ENCODE data around the gene BOD1. TPM values are rescaled to one million over a fixed set of nuclear protein-coding genes. Genes with fewer than 3 reads are reported as not detected.

The BOD1 gene
- total RNA-seq, 2 experiments from 2014 or later: 14.3 to 15.9 TPM

DNA sequence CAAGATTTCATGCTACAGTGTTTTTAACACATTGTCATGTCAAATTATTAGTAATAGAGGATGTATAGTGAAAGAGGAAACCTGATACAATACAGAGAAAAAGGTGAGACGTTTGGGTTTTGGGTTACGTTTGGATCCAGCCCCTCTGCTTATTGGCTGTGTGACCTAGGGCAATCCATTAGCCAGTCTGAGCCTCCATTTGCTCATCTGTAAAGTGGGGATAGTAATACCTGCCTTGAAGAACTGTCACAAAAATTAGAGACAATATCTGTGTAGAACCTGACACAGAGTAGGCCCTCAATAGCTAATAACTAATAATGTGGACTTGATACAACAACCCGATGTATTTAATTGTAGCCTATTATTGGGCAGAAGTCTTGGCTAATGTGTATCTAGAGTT lies 4.3 kb upstream of the BOD1 start:
- no peak overlapping the region for H3K4me3 Mint-ChIP-seq
- ChIA-PET CTCF (interaction anchor here (2.0 kb wide), 1 partner anchor 305 kb away, joined by 6 read pairs; no protein-coding TSS in a partner anchor), POLR2A (interaction anchor here (0.6 kb wide), 1 partner anchor 354 kb away, joined by 3 read pairs; no protein-coding TSS in a partner anchor)
- H3K27ac Mint-ChIP-seq: no peak overlapping the region
- no peak for DNase-seq
- no peaks in the 10 kb centered on the region for H3K9me3 Mint-ChIP-seq
- peaks cover 16% of the 10 kb centered on the region for H3K4me1 Mint-ChIP-seq
- no peaks in the 10 kb centered on the region for H3K36me3 Mint-ChIP-seq (ENCODE audit: low read depth)
- H3K27me3 Mint-ChIP-seq: no peaks in the 10 kb centered on the region

DNA sequence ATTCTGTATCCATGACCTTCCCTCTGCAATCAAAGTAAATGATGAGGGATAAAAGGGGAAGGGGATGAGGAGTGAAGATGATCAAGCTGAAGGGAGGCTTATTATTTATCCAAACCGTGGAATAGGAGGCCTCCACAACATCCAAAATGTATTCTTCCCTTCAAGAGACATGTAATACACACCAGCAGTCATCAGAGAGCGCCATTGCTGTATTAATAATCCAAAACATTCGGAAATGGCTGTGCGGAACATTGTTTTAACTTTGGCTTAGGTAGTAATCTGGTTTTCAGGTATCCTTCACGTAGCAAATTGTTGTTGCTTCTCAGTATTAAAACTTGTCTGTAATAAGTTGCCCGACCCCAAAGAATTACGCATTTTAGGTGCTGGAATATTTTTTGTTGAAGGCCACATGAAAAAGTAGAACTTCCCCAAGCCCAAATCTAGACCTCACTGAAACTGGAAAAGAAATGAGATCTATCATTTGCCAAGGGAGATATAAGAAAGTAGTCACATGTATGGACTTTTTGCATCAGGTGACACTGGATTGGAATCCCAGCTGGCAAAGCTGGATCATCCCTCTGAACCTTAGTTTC lies 2.6 kb upstream of the BOD1 start:
- no peaks in the 10 kb centered on the region for H3K36me3 Mint-ChIP-seq (ENCODE audit: low read depth)
- CTCF ChIA-PET: interaction anchor here (0.9 to 4.3 kb wide), 5 partner anchors 296 to 693 kb away, joined by 3 to 17 read pairs (median 6); no protein-coding TSS in a partner anchor
- POLR2A ChIA-PET: no interaction called here
- DNase-seq: peak; percentile 35
- no peaks in the 10 kb centered on the region for H3K27me3 Mint-ChIP-seq
- no peaks in the 10 kb centered on the region for H3K9me3 Mint-ChIP-seq
- H3K27ac Mint-ChIP-seq: no peak overlapping the region
- H3K4me1 Mint-ChIP-seq: peaks cover 33% of the 10 kb centered on the region
- no peak overlapping the region for H3K4me3 Mint-ChIP-seq

DNA sequence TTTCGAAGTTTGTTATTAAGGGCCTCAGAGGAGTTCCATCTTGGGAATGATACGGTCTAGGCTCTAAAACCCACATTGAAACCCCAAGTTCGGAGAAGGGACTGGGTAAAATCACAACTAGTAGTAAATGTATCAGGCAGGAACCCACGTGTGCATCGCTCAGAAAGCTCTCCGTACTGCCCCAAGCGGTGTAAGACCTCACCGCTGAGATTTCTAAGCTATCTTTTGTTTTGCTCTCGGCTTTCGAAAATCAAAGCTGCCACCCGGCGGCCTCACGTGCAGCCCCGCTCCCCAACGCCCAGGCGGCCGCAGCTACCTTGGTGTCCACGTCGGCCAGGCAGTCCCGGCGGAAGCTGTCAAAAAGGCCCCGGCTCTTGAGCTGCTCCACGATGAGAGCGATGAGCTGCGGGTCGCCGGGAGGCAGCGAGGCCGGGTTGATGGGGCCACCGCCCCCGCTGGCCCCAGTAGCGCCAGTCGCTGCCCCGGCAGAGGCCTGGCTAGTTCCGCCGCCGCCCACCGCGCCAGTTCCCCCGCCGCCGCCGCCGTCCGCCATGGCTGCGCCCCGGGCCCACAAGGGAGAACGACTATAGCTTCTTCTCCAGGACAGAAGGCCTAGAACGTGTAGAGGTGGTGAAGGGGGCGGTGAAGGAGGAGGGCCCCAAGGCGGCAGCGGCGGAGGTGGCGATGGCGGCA lies 420 bp downstream of the BOD1 start:
- peak overlapping the region; percentile 74 for H3K27ac Mint-ChIP-seq
- DNase-seq: peak; percentile 74
- peaks cover 35% of the 10 kb centered on the region for H3K4me1 Mint-ChIP-seq
- peak overlapping the region; percentile 81 for H3K4me3 Mint-ChIP-seq
- POLR2A ChIA-PET: interaction anchor here (0.7 to 1.9 kb wide), 13 partner anchors 9 to 358 kb away, joined by 3 to 11 read pairs (median 4); partner anchors contain the start of gene CPEB4
- no peaks in the 10 kb centered on the region for H3K9me3 Mint-ChIP-seq
- no peaks in the 10 kb centered on the region for H3K27me3 Mint-ChIP-seq
- peaks cover 17% of the 10 kb centered on the region for H3K36me3 Mint-ChIP-seq (ENCODE audit: low read depth)
- CTCF ChIA-PET: interaction anchor here (0.6 to 4.3 kb wide), 32 partner anchors 8 to 696 kb away, joined by 3 to 53 read pairs (median 4); partner anchors contain the start of gene CPEB4

DNA sequence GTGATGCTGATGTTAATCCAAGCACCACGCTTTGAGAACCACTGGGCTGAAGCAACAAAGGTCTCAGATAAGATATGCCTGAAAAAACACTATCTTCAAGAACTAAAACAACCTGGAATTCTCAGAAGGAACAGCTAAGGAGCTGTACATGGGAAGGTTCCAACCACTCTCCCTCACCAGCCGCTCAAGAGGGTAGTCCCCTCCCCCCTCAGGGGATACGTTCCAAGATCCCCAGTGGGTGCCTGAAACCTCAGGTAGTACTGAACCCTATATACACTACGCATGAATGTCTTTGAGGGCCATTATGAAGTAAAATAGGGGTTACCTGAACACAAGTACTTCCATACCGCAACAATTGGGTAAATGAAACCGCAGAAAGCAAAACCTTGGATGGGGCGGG lies 1.9 kb downstream of the BOD1 start:
- POLR2A ChIA-PET: interaction anchor here (1.9 kb wide), 1 partner anchor 304 kb away, joined by 8 read pairs; no protein-coding TSS in a partner anchor
- Mint-ChIP-seq H3K36me3 (ENCODE audit: low read depth) (peaks cover 24% of the 10 kb centered on the region), H3K4me3 (peak overlapping the region; percentile 14), H3K27me3 (no peaks in the 10 kb centered on the region), H3K4me1 (peaks cover 35% of the 10 kb centered on the region), H3K9me3 (no peaks in the 10 kb centered on the region), H3K27ac (no peak overlapping the region)
- no peak for DNase-seq
- CTCF ChIA-PET: interaction anchor here (0.5 to 4.3 kb wide), 8 partner anchors 10 to 697 kb away, joined by 3 to 53 read pairs (median 8); no protein-coding TSS in a partner anchor

DNA sequence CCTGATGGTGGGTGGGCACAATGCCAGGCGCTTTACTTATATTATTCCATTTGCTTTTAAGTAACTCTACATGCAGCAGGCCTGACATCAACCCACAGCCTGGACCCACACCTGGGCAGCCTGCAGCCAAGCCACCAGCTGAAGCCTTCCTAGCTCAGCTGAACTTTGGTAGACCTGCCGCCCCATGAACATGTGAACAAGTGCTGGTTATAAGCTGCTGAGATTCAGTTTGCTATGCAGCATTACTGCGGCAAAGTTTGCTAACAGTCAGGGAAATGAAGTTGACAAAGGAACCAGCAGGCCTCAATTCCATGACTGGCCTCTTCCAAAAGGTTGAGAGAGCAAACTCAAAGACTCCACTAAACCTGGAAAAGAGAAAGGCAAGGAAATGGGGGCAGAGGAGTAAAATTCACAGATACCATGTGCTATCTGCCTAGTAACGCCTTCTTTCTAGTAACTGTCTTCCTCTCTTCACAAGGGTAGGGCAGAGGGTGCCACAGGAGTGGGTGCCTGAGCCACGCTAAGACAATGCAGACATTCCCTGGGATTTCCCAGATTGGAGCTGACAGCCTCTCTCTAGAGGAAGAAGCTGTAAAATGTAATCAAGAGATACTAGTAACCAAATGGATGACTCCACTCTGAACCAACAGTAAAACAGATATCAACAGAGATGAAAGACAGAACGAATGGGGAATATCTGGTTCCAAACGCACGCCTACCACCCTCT lies 2.9 kb downstream of the BOD1 start:
- Mint-ChIP-seq H3K36me3 (ENCODE audit: low read depth) (peaks cover 34% of the 10 kb centered on the region), H3K4me3 (no peak overlapping the region), H3K27me3 (no peaks in the 10 kb centered on the region), H3K27ac (no peak overlapping the region), H3K9me3 (no peaks in the 10 kb centered on the region), H3K4me1 (peaks cover 31% of the 10 kb centered on the region)
- DNase-seq: no peak
- ChIA-PET POLR2A (no interaction called here), CTCF (no interaction called here)

DNA sequence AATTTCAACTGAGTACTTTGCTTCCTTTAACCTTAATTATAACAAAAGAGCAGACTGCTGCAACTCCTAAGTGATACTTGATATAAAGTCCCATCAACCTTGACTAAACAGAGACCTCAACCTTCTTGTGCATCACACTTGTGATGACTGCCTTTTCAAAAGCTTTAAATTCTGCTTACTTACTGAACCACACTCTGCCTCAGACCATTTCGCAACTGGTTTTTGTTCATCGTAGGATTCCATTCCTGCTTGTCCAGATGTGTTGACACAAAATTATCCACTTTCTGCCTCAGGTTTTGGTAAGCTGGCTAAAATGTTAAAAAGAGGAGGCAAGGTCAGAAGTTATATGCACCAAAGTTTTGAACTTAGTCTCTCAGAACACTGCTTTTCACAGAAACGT lies 3.5 kb downstream of the BOD1 start:
- Mint-ChIP-seq H3K4me1 (peaks cover 31% of the 10 kb centered on the region), H3K9me3 (no peaks in the 10 kb centered on the region), H3K36me3 (ENCODE audit: low read depth) (peaks cover 36% of the 10 kb centered on the region), H3K27ac (no peak overlapping the region), H3K4me3 (no peak overlapping the region), H3K27me3 (no peaks in the 10 kb centered on the region)
- no peak for DNase-seq
- POLR2A ChIA-PET: no interaction called here
- CTCF ChIA-PET: no interaction called here

DNA sequence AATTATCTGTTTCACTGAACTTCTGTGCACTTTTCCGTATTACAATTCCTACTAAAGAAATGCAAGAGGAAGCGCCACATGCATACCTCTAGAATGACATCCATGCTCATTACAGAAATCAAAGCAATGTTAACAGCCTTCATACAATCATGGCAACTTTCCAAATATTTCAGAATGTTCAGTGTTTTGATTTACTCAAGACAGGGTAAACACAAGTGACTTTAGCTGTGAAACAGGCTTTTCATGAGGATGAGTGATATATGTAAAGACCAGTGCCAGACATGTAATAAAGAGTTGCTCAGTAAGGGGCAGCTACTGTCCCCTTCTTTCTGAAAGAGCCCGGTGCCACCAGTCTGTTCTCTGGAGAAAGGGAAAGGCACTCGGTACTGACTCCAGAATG lies 4.7 kb downstream of the BOD1 start:
- Mint-ChIP-seq H3K27me3 (no peaks in the 10 kb centered on the region), H3K4me3 (no peak overlapping the region), H3K9me3 (no peaks in the 10 kb centered on the region), H3K36me3 (ENCODE audit: low read depth) (peaks cover 47% of the 10 kb centered on the region), H3K4me1 (peaks cover 25% of the 10 kb centered on the region), H3K27ac (no peak overlapping the region)
- DNase-seq: no peak
- ChIA-PET POLR2A (no interaction called here), CTCF (no interaction called here)

DNA sequence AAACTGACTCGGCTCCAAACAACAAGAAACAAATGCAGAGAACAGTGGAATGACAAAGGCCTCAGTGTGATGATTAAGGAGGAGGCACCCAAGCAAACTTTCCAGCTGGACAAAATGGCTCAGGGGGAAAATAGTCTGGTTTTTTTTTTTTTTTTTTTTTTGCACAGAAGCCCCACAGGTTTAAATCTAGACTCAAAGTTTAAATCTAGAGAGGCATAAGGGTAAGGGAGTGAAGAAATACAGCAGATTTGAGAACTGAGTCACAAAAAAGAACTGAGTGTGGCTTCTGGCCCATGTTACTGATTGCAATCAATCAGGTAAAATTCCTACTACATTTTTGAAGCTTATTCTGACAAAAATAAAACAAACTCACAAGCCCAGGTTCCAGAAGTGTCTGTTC lies 12.3 kb downstream of the BOD1 start:
- Mint-ChIP-seq H3K4me1 (no peaks in the 10 kb centered on the region), H3K36me3 (ENCODE audit: low read depth) (peaks cover 42% of the 10 kb centered on the region), H3K27ac (no peak overlapping the region), H3K4me3 (no peak overlapping the region), H3K27me3 (no peaks in the 10 kb centered on the region), H3K9me3 (no peaks in the 10 kb centered on the region)
- ChIA-PET CTCF (interaction anchor here (1.0 to 2.5 kb wide), 2 partner anchors 12 to 369 kb away, joined by 3 to 8 read pairs; no protein-coding TSS in a partner anchor), POLR2A (no interaction called here)
- no peak for DNase-seq

DNA sequence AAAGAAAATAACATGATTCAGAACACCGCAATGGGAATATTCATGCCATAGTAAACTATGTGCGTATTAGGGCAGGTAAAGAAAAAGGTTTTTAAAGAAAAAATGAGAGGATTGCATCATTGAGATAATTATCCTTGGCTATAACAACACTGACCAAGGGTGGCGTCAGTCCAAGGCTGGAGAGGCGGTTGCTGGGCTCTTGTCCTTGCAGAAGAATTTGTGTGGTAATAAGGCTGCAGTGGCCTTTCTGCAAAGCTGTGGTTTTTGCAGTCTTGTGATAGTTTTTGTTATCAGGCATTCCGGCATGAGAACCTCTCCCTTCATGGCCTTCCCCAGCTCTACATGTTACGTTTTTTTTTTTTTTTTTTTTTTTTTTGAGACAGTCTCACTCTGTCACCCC lies 14.0 kb downstream of the BOD1 start:
- Mint-ChIP-seq H3K9me3 (no peaks in the 10 kb centered on the region), H3K36me3 (ENCODE audit: low read depth) (peaks cover 33% of the 10 kb centered on the region), H3K27ac (no peak overlapping the region), H3K4me3 (no peak overlapping the region), H3K27me3 (no peaks in the 10 kb centered on the region), H3K4me1 (no peaks in the 10 kb centered on the region)
- CTCF ChIA-PET: interaction anchor here (1.8 to 2.9 kb wide), 3 partner anchors 10 to 21 kb away, joined by 3 to 11 read pairs (median 8); no protein-coding TSS in a partner anchor
- POLR2A ChIA-PET: interaction anchor here (1.8 kb wide), 1 partner anchor 13 kb away, joined by 5 read pairs; no protein-coding TSS in a partner anchor
- no peak for DNase-seq

DNA sequence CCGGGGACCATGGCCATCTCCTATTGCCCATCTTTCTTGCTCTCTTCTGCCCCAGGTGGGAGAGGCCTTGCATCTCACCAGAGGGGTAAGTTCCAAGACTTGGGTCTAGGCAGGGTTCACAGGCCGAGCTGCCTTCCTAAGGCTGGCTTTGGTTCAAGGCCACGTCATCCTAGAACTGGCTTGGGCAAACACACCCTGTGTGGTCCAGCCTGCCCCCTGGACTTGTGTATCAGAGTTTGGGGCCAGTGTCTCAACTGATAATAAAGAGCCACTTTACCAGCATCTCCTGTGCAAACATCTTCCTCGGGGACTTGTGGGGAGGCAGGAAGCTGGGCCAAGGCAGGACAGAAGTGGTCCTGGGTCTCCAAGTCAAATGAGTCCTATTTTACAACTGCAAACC lies 17.8 kb downstream of the BOD1 start:
- no peak overlapping the region for H3K27ac Mint-ChIP-seq
- CTCF ChIA-PET: no interaction called here
- POLR2A ChIA-PET: interaction anchor here (1.4 kb wide), 1 partner anchor 10 kb away, joined by 3 read pairs; no protein-coding TSS in a partner anchor
- H3K27me3 Mint-ChIP-seq: no peaks in the 10 kb centered on the region
- H3K36me3 Mint-ChIP-seq (ENCODE audit: low read depth): peaks cover 15% of the 10 kb centered on the region
- peaks cover 11% of the 10 kb centered on the region for H3K9me3 Mint-ChIP-seq
- no peak for DNase-seq
- H3K4me1 Mint-ChIP-seq: no peaks in the 10 kb centered on the region
- H3K4me3 Mint-ChIP-seq: no peak overlapping the region

DNA sequence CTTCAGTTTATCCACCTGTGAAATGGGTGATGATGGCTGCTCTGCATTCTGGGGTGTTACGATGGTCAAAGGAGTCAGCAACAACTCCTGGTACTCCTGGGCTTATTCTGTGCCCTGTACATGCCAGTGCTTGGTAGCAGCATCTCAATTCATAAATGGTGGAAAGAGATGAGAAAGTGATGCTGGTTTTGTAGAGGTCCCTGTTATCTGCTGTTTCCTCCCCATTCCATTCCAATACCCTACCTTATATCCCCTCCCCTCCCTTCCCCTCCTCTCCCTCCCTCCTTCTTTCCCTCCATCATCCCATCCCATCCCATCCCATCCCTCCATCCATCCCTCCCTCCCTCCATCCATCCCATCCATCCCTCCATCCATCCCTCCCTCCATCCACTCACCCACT lies 19.1 kb downstream of the BOD1 start:
- no peak overlapping the region for H3K27ac Mint-ChIP-seq
- H3K27me3 Mint-ChIP-seq: no peaks in the 10 kb centered on the region
- peaks cover 24% of the 10 kb centered on the region for H3K9me3 Mint-ChIP-seq
- CTCF ChIA-PET: no interaction called here
- DNase-seq: no peak
- H3K4me1 Mint-ChIP-seq: no peaks in the 10 kb centered on the region
- POLR2A ChIA-PET: no interaction called here
- peaks cover 20% of the 10 kb centered on the region for H3K36me3 Mint-ChIP-seq (ENCODE audit: low read depth)
- no peak overlapping the region for H3K4me3 Mint-ChIP-seq

DNA sequence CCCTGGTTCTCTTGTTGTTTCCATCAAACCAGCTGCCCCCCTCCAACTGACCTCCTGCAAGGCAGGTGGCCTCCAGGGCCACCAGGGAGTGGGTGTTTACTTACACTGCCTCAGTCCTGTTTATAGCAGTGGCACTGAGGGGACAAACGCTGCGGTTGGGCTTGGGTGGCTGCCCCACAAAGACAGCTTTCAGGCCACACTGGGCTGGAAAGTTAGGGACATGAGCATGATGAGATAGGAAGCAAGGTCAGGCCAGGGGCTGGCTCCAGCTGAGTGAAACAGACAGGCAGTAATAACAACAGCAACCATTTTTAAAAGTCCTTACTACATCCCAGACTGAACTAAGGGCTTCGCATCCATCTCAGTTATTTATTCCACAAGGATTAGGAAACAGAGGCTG lies 20.6 kb downstream of the BOD1 start:
- Mint-ChIP-seq H3K27ac (no peak overlapping the region), H3K36me3 (ENCODE audit: low read depth) (peaks cover 20% of the 10 kb centered on the region), H3K4me3 (no peak overlapping the region), H3K4me1 (no peaks in the 10 kb centered on the region), H3K27me3 (no peaks in the 10 kb centered on the region), H3K9me3 (peaks cover 33% of the 10 kb centered on the region)
- CTCF ChIA-PET: no interaction called here
- POLR2A ChIA-PET: no interaction called here
- no peak for DNase-seq

DNA sequence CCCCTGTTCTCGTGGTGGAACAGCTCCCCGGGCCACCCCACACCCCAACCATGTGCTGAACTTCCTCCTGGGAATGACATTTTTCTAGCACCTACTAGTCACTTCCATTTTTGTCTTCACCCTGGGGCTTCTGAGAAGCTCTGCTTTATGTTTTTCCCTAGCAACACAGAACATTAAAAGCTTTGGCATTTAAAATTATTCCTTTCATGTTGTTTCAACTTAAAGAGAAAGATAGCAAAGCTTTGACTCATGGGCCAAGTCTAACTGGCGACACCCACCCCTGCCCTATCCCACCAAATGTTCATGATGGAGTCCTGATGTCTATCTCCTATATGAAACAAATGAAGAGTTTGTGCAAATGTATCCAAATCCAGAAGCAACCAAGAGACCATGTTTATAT lies 22.4 kb downstream of the BOD1 start:
- Mint-ChIP-seq H3K27me3 (peaks cover 3% of the 10 kb centered on the region), H3K4me3 (no peak overlapping the region), H3K4me1 (no peaks in the 10 kb centered on the region), H3K27ac (no peak overlapping the region), H3K9me3 (peaks cover 33% of the 10 kb centered on the region), H3K36me3 (ENCODE audit: low read depth) (peaks cover 15% of the 10 kb centered on the region)
- no peak for DNase-seq
- ChIA-PET POLR2A (no interaction called here), CTCF (interaction anchor here (0.8 kb wide), 1 partner anchor 11 kb away, joined by 3 read pairs; no protein-coding TSS in a partner anchor)

All from activated CD4-positive, alpha-beta memory T cell treated with anti-CD3 and anti-CD28 coated beads, Interleukin-2, amount 10 ng/mL, durations not matched to agents 7 days and 5 days (primary cell).